ENCODE data around the gene PKP4. TPM values are rescaled to one million over a fixed set of nuclear protein-coding genes. Genes with fewer than 3 reads are reported as not detected.

PKP4 gene
- total RNA-seq, 4 donors from 2014 or later, result 64.1 to 152 (median 90.2) TPM

GRCh38 chr2:158443606-158444005, 13.1 kb upstream of the PKP4 start:
- H3K27ac ChIP-seq, result no peak overlapping the region
- no peak overlapping the region for H3K4me3 ChIP-seq
- 100% methylated on average over 1 of the region's 1 CpG for WGBS
- no peaks in the 10 kb centered on the region for H3K27me3 ChIP-seq
- no peaks in the 10 kb centered on the region for H3K36me3 ChIP-seq
- no peaks in the 10 kb centered on the region for H3K4me1 ChIP-seq
- TF ChIP-seq POLR2AphosphoS5 (IDR thresholded peaks at IDR 0.05) (no peak), CTCF (IDR thresholded peaks at IDR 0.05) (no peak), POLR2A (IDR thresholded peaks at IDR 0.05) (no peak), EP300 (IDR thresholded peaks at IDR 0.05) (no peak)
- no peak for DNase-seq (ENCODE audit: low spot score in 2 of 2)
- no peaks in the 10 kb centered on the region for H3K9me3 ChIP-seq

- H3K27me3 ChIP-seq, result no peaks in the 10 kb centered on the region
- under 1% methylated on average over 23 of the region's 84 CpGs for WGBS
- TF ChIP-seq CTCF (IDR thresholded peaks at IDR 0.05), result no peak
- no peak for TF ChIP-seq EP300 (IDR thresholded peaks at IDR 0.05)
- TF ChIP-seq POLR2A (IDR thresholded peaks at IDR 0.05), result no peak
- TF ChIP-seq POLR2AphosphoS5 (IDR thresholded peaks at IDR 0.05), result no peak
- DNase-seq (ENCODE audit: low spot score in 2 of 2), result peak; percentile 78 to 82
- H3K9me3 ChIP-seq, result no peaks in the 10 kb centered on the region
- peak overlapping the region; percentile 99 for H3K4me3 ChIP-seq
- H3K4me1 ChIP-seq, result peaks cover 44% of the 10 kb centered on the region
- H3K36me3 ChIP-seq, result no peaks in the 10 kb centered on the region
- H3K27ac ChIP-seq, result peak overlapping the region; percentile 98
Measured at GRCh38 chr2:158457092-158457825, 507 bp downstream of the PKP4 start.

DNA sequence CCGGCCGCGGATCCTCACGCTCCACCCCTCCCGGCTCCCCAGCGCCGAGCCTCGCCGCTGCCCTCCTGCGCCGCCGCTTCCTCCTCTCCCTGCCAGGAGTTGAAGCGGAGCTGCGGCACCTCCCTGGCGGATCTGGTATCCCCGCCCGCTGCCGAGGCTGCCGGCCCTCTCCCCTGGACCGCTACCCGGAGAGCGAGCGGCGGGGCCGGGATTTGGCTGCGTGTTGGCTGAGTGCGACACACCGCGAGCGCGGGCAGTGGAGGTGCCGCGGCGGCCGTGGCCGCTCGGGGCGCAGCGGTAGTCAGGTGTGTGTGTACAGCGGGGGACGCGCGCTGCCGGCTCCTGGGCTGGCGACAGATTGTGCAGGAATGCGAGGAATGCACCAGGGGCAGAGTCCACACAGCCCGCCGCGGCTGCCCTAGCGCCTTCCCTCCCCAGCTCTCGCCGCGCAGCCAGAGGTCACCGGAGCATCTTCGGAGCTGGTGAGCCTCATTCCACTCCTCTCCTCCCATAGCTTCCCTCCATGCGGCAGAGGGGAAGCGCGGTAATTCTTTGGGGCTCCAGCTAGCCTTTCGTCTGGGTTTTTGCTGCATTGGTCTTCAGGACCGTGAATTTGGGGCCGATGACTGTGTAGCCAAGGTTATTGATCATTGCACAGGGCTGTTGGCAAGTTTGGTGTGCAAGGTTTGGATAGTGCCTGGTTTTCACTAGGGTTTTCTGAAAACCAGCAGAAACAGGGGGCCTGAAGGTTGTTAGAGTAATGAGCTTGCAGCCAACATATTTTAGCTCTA, 1.3 kb downstream of the PKP4 start:
- Histone ChIP-seq H3K36me3 (no peaks in the 10 kb centered on the region), H3K27ac (peak overlapping the region; percentile 98), H3K4me1 (peaks cover 44% of the 10 kb centered on the region), H3K27me3 (no peaks in the 10 kb centered on the region), H3K9me3 (no peaks in the 10 kb centered on the region), H3K4me3 (peak overlapping the region; percentile 99)
- WGBS, result under 1% methylated on average over 34 of the region's 61 CpGs
- peak in 1 of 2 donors; percentile 85 for DNase-seq (ENCODE audit: low spot score in 2 of 2)
- TF ChIP-seq EP300 (IDR thresholded peaks at IDR 0.05) (no peak), POLR2A (IDR thresholded peaks at IDR 0.05) (no peak), POLR2AphosphoS5 (IDR thresholded peaks at IDR 0.05) (peak in 2 of 3 donors; percentile 44 to 49), CTCF (IDR thresholded peaks at IDR 0.05) (peak; percentile 39 to 40)

DNA sequence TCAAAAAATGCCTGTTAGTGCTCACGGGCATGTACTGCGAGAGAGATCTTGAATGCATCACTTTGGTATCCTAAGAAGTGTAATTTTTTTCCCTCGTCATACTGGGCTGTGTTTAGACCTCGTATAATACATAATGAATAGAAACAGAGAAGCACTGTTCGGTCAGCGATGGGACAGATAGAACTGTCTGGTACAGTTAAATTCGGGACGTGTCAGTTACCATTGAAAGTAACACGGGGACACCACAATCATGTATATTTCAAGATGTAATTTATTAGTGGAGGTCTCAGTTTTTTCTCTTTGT, 1.8 kb downstream of the PKP4 start:
- TF ChIP-seq POLR2AphosphoS5 (IDR thresholded peaks at IDR 0.05), result no peak
- TF ChIP-seq EP300 (IDR thresholded peaks at IDR 0.05), result no peak
- TF ChIP-seq CTCF (IDR thresholded peaks at IDR 0.05), result no peak
- TF ChIP-seq POLR2A (IDR thresholded peaks at IDR 0.05), result no peak
- Histone ChIP-seq H3K27ac (peak overlapping the region; percentile 98), H3K36me3 (no peaks in the 10 kb centered on the region), H3K9me3 (no peaks in the 10 kb centered on the region), H3K4me3 (peak overlapping the region; percentile 99), H3K4me1 (peaks cover 46% of the 10 kb centered on the region), H3K27me3 (no peaks in the 10 kb centered on the region)
- DNase-seq (ENCODE audit: low spot score in 2 of 2), result no peak
- 25% methylated on average over 9 of the region's 9 CpGs for WGBS
